Measurements from ENCODE around the gene C12orf43.
A peak's percentile ranks its signal among the peaks of the same experiment; 100 is the strongest.

The C12orf43 gene

GRCh38 chr12:121013715-121014114 is 2.6 kb downstream of the C12orf43 start:
- peaks cover 24% of the 10 kb centered on the region for H3K4me1 Mint-ChIP-seq (ENCODE audit: low read depth)
- H3K4me3 Mint-ChIP-seq = peak overlapping the region; percentile 23
- H3K9me3 Mint-ChIP-seq (ENCODE audit: low read depth) = no peaks in the 10 kb centered on the region
- peak overlapping the region; percentile 34 for H3K27ac Mint-ChIP-seq
- H3K27me3 Mint-ChIP-seq = no peaks in the 10 kb centered on the region
- H3K36me3 Mint-ChIP-seq = peaks cover 11% of the 10 kb centered on the region

- H3K4me3 Mint-ChIP-seq = no peak overlapping the region
- H3K27me3 Mint-ChIP-seq = no peaks in the 10 kb centered on the region
- H3K27ac Mint-ChIP-seq = no peak overlapping the region
- peaks cover 14% of the 10 kb centered on the region for H3K36me3 Mint-ChIP-seq
- H3K9me3 Mint-ChIP-seq (ENCODE audit: low read depth) = no peaks in the 10 kb centered on the region
- peaks cover 24% of the 10 kb centered on the region for H3K4me1 Mint-ChIP-seq (ENCODE audit: low read depth)
Measured at GRCh38 chr12:121011820-121012219, 4.5 kb downstream of the C12orf43 start.

- H3K9me3 Mint-ChIP-seq (ENCODE audit: low read depth) = no peaks in the 10 kb centered on the region
- no peak overlapping the region for H3K4me3 Mint-ChIP-seq
- H3K27me3 Mint-ChIP-seq = no peaks in the 10 kb centered on the region
- no peak overlapping the region for H3K27ac Mint-ChIP-seq
- H3K36me3 Mint-ChIP-seq = peaks cover 14% of the 10 kb centered on the region
- peaks cover 18% of the 10 kb centered on the region for H3K4me1 Mint-ChIP-seq (ENCODE audit: low read depth)
Measured at GRCh38 chr12:121010860-121011259, 5.4 kb downstream of the C12orf43 start.

- H3K4me1 Mint-ChIP-seq (ENCODE audit: low read depth) = peaks cover 9% of the 10 kb centered on the region
- no peaks in the 10 kb centered on the region for H3K27me3 Mint-ChIP-seq
- H3K36me3 Mint-ChIP-seq = peaks cover 19% of the 10 kb centered on the region
- H3K27ac Mint-ChIP-seq = no peak overlapping the region
- H3K9me3 Mint-ChIP-seq (ENCODE audit: low read depth) = no peaks in the 10 kb centered on the region
- H3K4me3 Mint-ChIP-seq = no peak overlapping the region
Measured at GRCh38 chr12:121009741-121010140, 6.5 kb downstream of the C12orf43 start.

- peaks cover 5% of the 10 kb centered on the region for H3K4me1 Mint-ChIP-seq (ENCODE audit: low read depth)
- H3K4me3 Mint-ChIP-seq = no peak overlapping the region
- H3K9me3 Mint-ChIP-seq (ENCODE audit: low read depth) = no peaks in the 10 kb centered on the region
- no peak overlapping the region for H3K27ac Mint-ChIP-seq
- H3K36me3 Mint-ChIP-seq = peaks cover 17% of the 10 kb centered on the region
- no peaks in the 10 kb centered on the region for H3K27me3 Mint-ChIP-seq
Measured at GRCh38 chr12:121008347-121009098, 7.8 kb downstream of the C12orf43 start.

- Mint-ChIP-seq H3K36me3 (peaks cover 8% of the 10 kb centered on the region), H3K27ac (no peak overlapping the region), H3K4me3 (no peak overlapping the region)
Measured at GRCh38 chr12:121005346-121005815, 10.9 kb downstream of the C12orf43 start.

GRCh38 chr12:121004253-121004815 is 12.0 kb downstream of the C12orf43 start:
- no peak overlapping the region for H3K4me3 Mint-ChIP-seq
- no peaks in the 10 kb centered on the region for H3K27me3 Mint-ChIP-seq
- H3K36me3 Mint-ChIP-seq = peaks cover 8% of the 10 kb centered on the region
- no peak overlapping the region for H3K27ac Mint-ChIP-seq
- no peaks in the 10 kb centered on the region for H3K9me3 Mint-ChIP-seq (ENCODE audit: low read depth)
- peaks cover 2% of the 10 kb centered on the region for H3K4me1 Mint-ChIP-seq (ENCODE audit: low read depth)

More at GRCh38 chr12:121005346-121005815, 10.9 kb downstream of the C12orf43 start:
- Mint-ChIP-seq H3K27me3 (no peaks in the 10 kb centered on the region), H3K9me3 (ENCODE audit: low read depth) (no peaks in the 10 kb centered on the region), H3K4me1 (ENCODE audit: low read depth) (peaks cover 2% of the 10 kb centered on the region)

- H3K27me3 Mint-ChIP-seq = no peaks in the 10 kb centered on the region
- peaks cover 2% of the 10 kb centered on the region for H3K4me1 Mint-ChIP-seq (ENCODE audit: low read depth)
- no peak overlapping the region for H3K27ac Mint-ChIP-seq
- no peak overlapping the region for H3K4me3 Mint-ChIP-seq
- H3K9me3 Mint-ChIP-seq (ENCODE audit: low read depth) = no peaks in the 10 kb centered on the region
- peaks cover 8% of the 10 kb centered on the region for H3K36me3 Mint-ChIP-seq
Measured at GRCh38 chr12:121003650-121004049, 12.6 kb downstream of the C12orf43 start.

- Mint-ChIP-seq H3K4me1 (ENCODE audit: low read depth) (peaks cover 2% of the 10 kb centered on the region), H3K27me3 (no peaks in the 10 kb centered on the region), H3K36me3 (peaks cover 5% of the 10 kb centered on the region), H3K4me3 (no peak overlapping the region), H3K27ac (no peak overlapping the region), H3K9me3 (ENCODE audit: low read depth) (no peaks in the 10 kb centered on the region)
Measured at GRCh38 chr12:121001841-121002483, 14.3 kb downstream of the C12orf43 start.

- Mint-ChIP-seq H3K9me3 (ENCODE audit: low read depth) (no peaks in the 10 kb centered on the region), H3K27me3 (no peaks in the 10 kb centered on the region), H3K4me3 (no peak overlapping the region), H3K27ac (no peak overlapping the region), H3K4me1 (ENCODE audit: low read depth) (peaks cover 2% of the 10 kb centered on the region), H3K36me3 (peaks cover 5% of the 10 kb centered on the region)
Measured at GRCh38 chr12:121001060-121001459, 15.2 kb downstream of the C12orf43 start.

- Mint-ChIP-seq H3K27me3 (peaks cover 2% of the 10 kb centered on the region), H3K36me3 (peaks cover 4% of the 10 kb centered on the region), H3K9me3 (ENCODE audit: low read depth) (no peaks in the 10 kb centered on the region), H3K4me3 (no peak overlapping the region), H3K27ac (no peak overlapping the region), H3K4me1 (ENCODE audit: low read depth) (peaks cover 2% of the 10 kb centered on the region)
Measured at GRCh38 chr12:121000530-121000929, 15.8 kb downstream of the C12orf43 start.

- no peaks in the 10 kb centered on the region for H3K36me3 Mint-ChIP-seq
- H3K4me3 Mint-ChIP-seq = no peak overlapping the region
- no peak overlapping the region for H3K27ac Mint-ChIP-seq
- H3K9me3 Mint-ChIP-seq (ENCODE audit: low read depth) = no peaks in the 10 kb centered on the region
- peaks cover 7% of the 10 kb centered on the region for H3K27me3 Mint-ChIP-seq
- H3K4me1 Mint-ChIP-seq (ENCODE audit: low read depth) = peaks cover 2% of the 10 kb centered on the region
Measured at GRCh38 chr12:120999191-121000120, 16.8 kb downstream of the C12orf43 start.

- H3K27me3 Mint-ChIP-seq = peaks cover 7% of the 10 kb centered on the region
- H3K9me3 Mint-ChIP-seq (ENCODE audit: low read depth) = no peaks in the 10 kb centered on the region
- H3K27ac Mint-ChIP-seq = no peak overlapping the region
- H3K36me3 Mint-ChIP-seq = no peaks in the 10 kb centered on the region
- H3K4me1 Mint-ChIP-seq (ENCODE audit: low read depth) = peaks cover 2% of the 10 kb centered on the region
- H3K4me3 Mint-ChIP-seq = no peak overlapping the region
Measured at GRCh38 chr12:120998435-120998834, 17.9 kb downstream of the C12orf43 start.

- Mint-ChIP-seq H3K9me3 (ENCODE audit: low read depth) (no peaks in the 10 kb centered on the region), H3K4me1 (ENCODE audit: low read depth) (peaks cover 2% of the 10 kb centered on the region), H3K27ac (no peak overlapping the region), H3K36me3 (no peaks in the 10 kb centered on the region), H3K27me3 (peaks cover 14% of the 10 kb centered on the region), H3K4me3 (no peak overlapping the region)
Measured at GRCh38 chr12:120997448-120997847, 18.8 kb downstream of the C12orf43 start.
